ENCODE results near the gene FNDC10.

FNDC10 gene

DNA sequence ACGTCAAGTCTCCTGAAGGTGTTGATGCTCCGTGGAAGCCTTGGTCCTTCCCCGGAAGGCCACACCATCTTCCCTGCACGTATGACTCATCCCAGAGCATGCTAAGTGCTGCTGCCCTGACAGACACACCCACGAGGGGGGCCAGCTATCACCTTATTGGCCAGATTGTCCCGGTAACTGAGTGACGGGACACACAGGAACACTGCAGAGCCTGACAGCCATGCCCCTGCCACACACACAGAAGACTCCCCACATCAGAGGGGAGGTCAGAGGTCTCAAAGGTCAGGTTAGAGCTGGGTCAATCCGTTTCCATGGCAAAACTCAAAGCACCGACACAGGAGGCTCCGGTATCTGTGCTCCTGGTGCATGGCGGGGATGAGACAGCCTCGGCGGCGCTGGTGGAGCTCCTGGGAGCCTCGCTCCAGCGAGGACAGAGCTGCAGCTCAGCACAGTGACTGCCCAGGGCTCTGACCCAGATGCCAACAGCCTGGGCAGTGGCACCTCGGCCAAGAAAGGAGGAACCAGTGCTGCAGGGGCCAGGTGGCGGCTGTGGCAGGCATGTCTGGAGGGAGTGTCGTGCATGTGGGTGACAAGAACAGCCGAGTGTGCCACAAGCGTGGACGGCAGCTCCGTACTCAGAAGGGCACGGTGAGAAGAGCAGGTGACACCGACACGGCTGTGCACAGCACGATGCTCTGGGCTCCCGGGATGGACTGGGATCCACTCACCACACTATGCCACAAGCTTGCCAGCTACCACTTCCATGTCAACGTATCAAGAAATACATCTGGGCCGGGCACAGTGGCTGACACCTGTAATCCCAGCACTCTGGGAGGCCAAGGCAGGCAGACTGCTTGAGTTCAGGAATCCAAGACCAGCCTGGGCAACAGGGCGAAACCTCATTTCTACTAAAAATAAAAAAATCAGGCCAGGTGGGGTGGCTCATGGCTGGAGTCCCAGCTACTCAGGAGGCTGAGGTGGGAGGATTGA, 44.7 kb downstream of the FNDC10 start:
- no peak for DNase-seq (ENCODE audit: low read depth)
- no peak overlapping the region for H3K4me3 ChIP-seq (ENCODE audit: low read depth, low read length)
- TF ChIP-seq, protein P1, sequence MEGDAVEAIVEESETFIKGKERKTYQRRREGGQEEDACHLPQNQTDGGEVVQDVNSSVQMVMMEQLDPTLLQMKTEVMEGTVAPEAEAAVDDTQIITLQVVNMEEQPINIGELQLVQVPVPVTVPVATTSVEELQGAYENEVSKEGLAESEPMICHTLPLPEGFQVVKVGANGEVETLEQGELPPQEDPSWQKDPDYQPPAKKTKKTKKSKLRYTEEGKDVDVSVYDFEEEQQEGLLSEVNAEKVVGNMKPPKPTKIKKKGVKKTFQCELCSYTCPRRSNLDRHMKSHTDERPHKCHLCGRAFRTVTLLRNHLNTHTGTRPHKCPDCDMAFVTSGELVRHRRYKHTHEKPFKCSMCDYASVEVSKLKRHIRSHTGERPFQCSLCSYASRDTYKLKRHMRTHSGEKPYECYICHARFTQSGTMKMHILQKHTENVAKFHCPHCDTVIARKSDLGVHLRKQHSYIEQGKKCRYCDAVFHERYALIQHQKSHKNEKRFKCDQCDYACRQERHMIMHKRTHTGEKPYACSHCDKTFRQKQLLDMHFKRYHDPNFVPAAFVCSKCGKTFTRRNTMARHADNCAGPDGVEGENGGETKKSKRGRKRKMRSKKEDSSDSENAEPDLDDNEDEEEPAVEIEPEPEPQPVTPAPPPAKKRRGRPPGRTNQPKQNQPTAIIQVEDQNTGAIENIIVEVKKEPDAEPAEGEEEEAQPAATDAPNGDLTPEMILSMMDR (IDR thresholded peaks at IDR 0.05; ENCODE audit: low read depth, low read length) = no peak
- no peak for TF ChIP-seq POLR2A (IDR thresholded peaks at IDR 0.05; ENCODE audit: extremely low read depth, insufficient read length)
- TF ChIP-seq, protein P2, sequence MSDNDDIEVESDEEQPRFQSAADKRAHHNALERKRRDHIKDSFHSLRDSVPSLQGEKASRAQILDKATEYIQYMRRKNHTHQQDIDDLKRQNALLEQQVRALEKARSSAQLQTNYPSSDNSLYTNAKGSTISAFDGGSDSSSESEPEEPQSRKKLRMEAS (IDR thresholded peaks at IDR 0.05; ENCODE audit: low read depth, low read length) = no peak
- TF ChIP-seq MYC (IDR thresholded peaks at IDR 0.05; ENCODE audit: low read depth, low read length) = no peak

DNA sequence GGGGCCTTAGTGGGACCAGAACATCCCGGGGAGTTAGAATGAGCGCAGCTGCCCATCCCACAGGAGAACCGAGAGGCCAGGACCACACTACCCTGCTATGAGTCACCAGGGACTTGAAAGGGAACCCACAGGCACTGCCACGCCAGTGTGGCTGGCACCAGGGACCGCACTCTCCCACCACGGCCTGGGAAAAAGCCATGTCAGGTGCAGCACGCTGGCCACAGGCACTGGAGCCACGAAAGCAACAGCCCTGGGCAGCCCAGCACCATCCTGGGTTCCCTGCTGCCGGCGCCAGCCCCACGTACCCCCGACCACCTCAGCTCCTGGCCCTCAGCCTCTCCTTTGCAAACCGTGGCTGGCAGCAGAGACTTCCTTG, 45.4 kb downstream of the FNDC10 start:
- no peak for DNase-seq (ENCODE audit: low read depth)
- no peak overlapping the region for H3K4me3 ChIP-seq (ENCODE audit: low read depth, low read length)
- TF ChIP-seq, protein P1 (IDR thresholded peaks at IDR 0.05; ENCODE audit: low read depth, low read length) = no peak
- TF ChIP-seq MYC (IDR thresholded peaks at IDR 0.05; ENCODE audit: low read depth, low read length) = no peak
- no peak for TF ChIP-seq POLR2A (IDR thresholded peaks at IDR 0.05; ENCODE audit: extremely low read depth, insufficient read length)
- TF ChIP-seq, protein P2 (IDR thresholded peaks at IDR 0.05; ENCODE audit: low read depth, low read length) = no peak

DNA sequence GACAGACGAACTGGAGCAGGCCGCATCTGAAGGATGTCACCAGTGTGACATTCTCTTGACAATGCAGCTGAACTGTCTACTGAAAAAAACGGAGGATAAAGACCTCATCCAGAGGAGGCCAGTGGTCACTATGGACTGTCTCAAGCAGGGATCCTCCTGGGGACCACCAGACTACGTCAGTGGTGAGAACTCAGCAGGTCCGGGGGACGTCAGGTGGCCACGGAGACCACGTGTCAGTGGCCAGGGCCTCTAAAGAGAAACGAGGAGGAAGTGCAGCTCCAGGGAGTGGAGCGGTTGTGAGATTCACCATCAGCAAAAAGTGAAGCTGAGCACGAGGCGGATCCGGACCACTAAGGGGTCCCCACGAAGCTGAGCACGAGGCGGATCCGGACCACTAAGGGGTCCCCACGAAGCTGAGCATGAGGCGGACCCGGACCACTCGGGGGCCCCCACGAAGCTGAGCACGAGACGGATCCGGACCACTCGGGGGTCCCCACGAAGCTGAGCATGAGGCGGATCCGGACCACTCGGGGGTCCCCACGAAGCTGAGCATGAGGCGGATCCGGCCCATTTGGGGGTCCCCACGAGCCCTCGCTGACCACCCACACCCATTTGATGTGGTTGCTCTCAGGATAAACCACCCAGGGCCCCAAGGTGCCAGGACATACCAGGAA, 46.0 kb downstream of the FNDC10 start:
- no peak overlapping the region for H3K4me3 ChIP-seq (ENCODE audit: low read depth, low read length)
- no peak for DNase-seq (ENCODE audit: low read depth)
- no peak for TF ChIP-seq MYC (IDR thresholded peaks at IDR 0.05; ENCODE audit: low read depth, low read length)

DNA sequence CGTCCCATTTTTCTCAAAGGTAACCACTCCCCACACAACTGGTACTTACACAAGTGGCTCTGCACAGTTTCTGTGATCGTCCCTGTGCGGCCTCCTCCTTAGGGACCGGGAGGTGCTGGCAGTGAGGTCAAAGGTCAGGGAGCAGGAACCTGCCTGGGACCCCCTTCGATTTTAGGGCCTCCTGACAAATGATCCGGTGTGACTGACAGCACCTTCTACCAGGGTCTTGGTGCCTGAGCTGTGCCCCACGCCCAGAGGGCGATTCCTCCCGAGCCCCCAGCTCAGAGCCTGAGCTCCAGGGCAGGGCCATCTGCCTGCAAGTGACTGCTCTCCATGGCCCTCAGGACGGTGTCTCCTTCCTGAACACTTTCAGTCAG, 47.7 kb downstream of the FNDC10 start:
- H3K4me3 ChIP-seq (ENCODE audit: low read depth, low read length) = no peak overlapping the region
- TF ChIP-seq MYC (IDR thresholded peaks at IDR 0.05; ENCODE audit: low read depth, low read length) (no peak), POLR2A (IDR thresholded peaks at IDR 0.05; ENCODE audit: extremely low read depth, insufficient read length) (no peak)
- TF ChIP-seq, protein P1 (IDR thresholded peaks at IDR 0.05; ENCODE audit: low read depth, low read length) = no peak
- TF ChIP-seq, protein P2 (IDR thresholded peaks at IDR 0.05; ENCODE audit: low read depth, low read length) = no peak
- no peak for DNase-seq (ENCODE audit: low read depth)

DNA sequence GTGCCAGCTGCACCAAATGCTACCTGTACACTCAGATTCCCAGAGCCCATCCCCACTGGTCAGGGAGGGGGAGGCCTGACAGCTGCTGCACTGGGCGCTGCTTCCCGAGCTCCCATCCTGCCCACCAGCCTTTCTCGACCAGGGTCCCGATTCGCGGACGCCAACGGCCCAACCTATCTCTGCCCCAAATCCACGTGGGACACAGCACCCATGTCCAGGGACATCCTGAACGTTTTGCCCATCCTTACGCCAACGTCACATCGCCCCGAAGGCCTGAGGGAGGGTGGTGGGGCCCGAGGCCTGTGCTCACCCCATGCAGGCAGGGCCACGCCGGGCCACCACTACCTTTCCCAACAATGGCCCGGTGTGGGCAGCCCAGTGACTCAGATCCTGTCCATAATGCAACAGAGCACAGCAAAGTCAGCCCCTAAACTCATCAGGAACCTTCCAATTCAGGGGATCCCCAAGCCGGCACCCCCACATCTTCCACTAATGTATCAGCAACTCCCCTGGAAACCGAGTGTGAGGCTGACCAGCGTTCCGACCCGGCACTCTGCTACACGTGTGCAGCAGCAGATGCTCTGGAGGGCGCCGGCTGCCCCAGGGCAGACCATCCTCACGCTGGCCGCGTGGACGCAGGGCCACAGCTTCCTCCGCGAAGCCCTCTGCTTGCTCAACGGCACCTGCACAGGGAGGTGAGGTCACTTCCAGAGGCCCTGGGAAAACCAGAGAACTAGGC, 48.2 kb downstream of the FNDC10 start:
- TF ChIP-seq MYC (IDR thresholded peaks at IDR 0.05; ENCODE audit: low read depth, low read length) (no peak), POLR2A (IDR thresholded peaks at IDR 0.05; ENCODE audit: extremely low read depth, insufficient read length) (no peak)
- TF ChIP-seq, protein P2 (IDR thresholded peaks at IDR 0.05; ENCODE audit: low read depth, low read length) = no peak
- TF ChIP-seq, protein P1 (IDR thresholded peaks at IDR 0.05; ENCODE audit: low read depth, low read length) = no peak
- no peak overlapping the region for H3K4me3 ChIP-seq (ENCODE audit: low read depth, low read length)
- DNase-seq (ENCODE audit: low read depth) = no peak

All from NB4 (cell line).